ENCODE results near the gene ZNF582.

ZNF582 gene

DNA sequence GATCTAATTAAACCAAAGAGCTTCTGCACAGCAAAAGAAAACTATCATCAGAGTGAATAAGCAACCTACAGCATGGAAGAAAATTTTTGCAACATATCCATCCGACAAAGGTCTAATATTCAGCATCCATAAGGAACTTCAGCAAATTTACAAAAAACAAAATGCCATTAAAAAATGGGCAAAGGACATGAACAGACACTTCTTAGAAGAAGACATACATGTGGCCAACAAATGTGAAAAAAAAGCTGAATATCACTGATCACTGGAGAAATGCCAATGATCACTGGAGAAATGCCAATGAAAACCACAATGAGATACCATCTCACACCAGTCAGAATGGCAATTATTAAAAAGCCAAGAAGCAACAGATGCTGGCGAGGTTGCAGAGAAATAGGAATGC, 32.5 kb downstream of the ZNF582 start:
- no peak overlapping the region for H3K4me3 ChIP-seq (ENCODE audit: low read depth, low read length)
- H3K36me3 ChIP-seq: no peaks in the 10 kb centered on the region
- no peaks in the 10 kb centered on the region for H3K9me3 ChIP-seq
- H3K4me1 ChIP-seq: no peaks in the 10 kb centered on the region
- TF ChIP-seq, protein P1, sequence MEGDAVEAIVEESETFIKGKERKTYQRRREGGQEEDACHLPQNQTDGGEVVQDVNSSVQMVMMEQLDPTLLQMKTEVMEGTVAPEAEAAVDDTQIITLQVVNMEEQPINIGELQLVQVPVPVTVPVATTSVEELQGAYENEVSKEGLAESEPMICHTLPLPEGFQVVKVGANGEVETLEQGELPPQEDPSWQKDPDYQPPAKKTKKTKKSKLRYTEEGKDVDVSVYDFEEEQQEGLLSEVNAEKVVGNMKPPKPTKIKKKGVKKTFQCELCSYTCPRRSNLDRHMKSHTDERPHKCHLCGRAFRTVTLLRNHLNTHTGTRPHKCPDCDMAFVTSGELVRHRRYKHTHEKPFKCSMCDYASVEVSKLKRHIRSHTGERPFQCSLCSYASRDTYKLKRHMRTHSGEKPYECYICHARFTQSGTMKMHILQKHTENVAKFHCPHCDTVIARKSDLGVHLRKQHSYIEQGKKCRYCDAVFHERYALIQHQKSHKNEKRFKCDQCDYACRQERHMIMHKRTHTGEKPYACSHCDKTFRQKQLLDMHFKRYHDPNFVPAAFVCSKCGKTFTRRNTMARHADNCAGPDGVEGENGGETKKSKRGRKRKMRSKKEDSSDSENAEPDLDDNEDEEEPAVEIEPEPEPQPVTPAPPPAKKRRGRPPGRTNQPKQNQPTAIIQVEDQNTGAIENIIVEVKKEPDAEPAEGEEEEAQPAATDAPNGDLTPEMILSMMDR (IDR thresholded peaks at IDR 0.05; ENCODE audit: low read depth, low read length): no peak
- no peak for DNase-seq
- no peaks in the 10 kb centered on the region for H3K27me3 ChIP-seq

- no peak for DNase-seq
- TF ChIP-seq, protein P1 (IDR thresholded peaks at IDR 0.05; ENCODE audit: low read depth, low read length): no peak
- H3K36me3 ChIP-seq: no peaks in the 10 kb centered on the region
Observed at GRCh38 chr19:56356944-56357343, 36.4 kb downstream of the ZNF582 start.

DNA sequence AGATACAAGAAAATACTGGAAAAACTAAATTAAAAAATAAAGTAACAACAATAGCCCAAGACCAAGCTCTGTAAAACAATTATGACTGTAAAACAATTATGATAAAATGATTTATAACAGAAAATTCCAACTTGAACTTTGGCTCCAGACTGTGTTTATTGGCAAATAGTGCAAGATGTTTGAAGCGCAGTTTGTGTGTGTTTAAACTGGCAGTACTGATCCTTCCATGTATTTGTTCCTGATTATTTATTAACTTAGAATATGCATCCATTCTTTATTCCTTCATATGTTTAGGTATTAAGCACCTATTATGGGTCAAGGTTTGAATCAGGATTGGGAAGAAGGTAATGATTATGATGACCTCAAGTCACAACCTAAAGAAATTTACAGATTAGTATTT, 37.8 kb downstream of the ZNF582 start:
- Histone ChIP-seq H3K4me3 (ENCODE audit: low read depth, low read length) (no peak overlapping the region), H3K27me3 (no peaks in the 10 kb centered on the region), H3K36me3 (no peaks in the 10 kb centered on the region), H3K4me1 (no peaks in the 10 kb centered on the region), H3K9me3 (no peaks in the 10 kb centered on the region)
- DNase-seq: no peak
- TF ChIP-seq, protein P1 (IDR thresholded peaks at IDR 0.05; ENCODE audit: low read depth, low read length): no peak

More at GRCh38 chr19:56356944-56357343, 36.4 kb downstream of the ZNF582 start:
- no peaks in the 10 kb centered on the region for H3K27me3 ChIP-seq
- no peaks in the 10 kb centered on the region for H3K9me3 ChIP-seq
- H3K4me1 ChIP-seq: no peaks in the 10 kb centered on the region
- no peak overlapping the region for H3K4me3 ChIP-seq (ENCODE audit: low read depth, low read length)

DNA sequence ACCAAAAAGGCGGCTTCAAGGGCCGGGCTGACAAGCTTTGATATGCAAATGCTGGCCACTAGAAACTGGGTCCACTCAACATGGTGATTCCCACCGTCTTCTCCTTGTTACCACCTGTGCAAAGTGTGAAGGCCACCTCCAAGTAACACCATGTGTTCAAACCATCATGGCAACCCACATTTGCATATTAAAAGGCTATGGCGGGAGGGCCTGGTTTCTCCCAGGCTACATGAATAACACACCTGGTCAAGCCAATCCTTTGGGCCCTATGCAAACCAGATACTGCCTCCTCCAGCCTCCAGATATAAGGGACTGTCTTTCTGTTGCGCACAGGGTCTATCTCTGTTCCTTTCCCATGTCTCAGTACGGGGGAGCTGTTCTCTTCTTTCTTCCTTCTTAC, 42.1 kb downstream of the ZNF582 start:
- no peaks in the 10 kb centered on the region for H3K4me1 ChIP-seq
- TF ChIP-seq, protein P1 (IDR thresholded peaks at IDR 0.05; ENCODE audit: low read depth, low read length): no peak
- no peaks in the 10 kb centered on the region for H3K36me3 ChIP-seq
- no peaks in the 10 kb centered on the region for H3K9me3 ChIP-seq
- no peak for DNase-seq
- no peak overlapping the region for H3K4me3 ChIP-seq (ENCODE audit: low read depth, low read length)
- no peaks in the 10 kb centered on the region for H3K27me3 ChIP-seq

GRCh38 chr19:56350416-56351045, 42.8 kb downstream of the ZNF582 start:
- H3K9me3 ChIP-seq: no peaks in the 10 kb centered on the region
- peak; percentile 40 for DNase-seq
- no peaks in the 10 kb centered on the region for H3K27me3 ChIP-seq
- no peaks in the 10 kb centered on the region for H3K36me3 ChIP-seq
- TF ChIP-seq, protein P1 (IDR thresholded peaks at IDR 0.05; ENCODE audit: low read depth, low read length): peak; percentile 89
- no peak overlapping the region for H3K4me3 ChIP-seq (ENCODE audit: low read depth, low read length)
- H3K4me1 ChIP-seq: no peaks in the 10 kb centered on the region

DNA sequence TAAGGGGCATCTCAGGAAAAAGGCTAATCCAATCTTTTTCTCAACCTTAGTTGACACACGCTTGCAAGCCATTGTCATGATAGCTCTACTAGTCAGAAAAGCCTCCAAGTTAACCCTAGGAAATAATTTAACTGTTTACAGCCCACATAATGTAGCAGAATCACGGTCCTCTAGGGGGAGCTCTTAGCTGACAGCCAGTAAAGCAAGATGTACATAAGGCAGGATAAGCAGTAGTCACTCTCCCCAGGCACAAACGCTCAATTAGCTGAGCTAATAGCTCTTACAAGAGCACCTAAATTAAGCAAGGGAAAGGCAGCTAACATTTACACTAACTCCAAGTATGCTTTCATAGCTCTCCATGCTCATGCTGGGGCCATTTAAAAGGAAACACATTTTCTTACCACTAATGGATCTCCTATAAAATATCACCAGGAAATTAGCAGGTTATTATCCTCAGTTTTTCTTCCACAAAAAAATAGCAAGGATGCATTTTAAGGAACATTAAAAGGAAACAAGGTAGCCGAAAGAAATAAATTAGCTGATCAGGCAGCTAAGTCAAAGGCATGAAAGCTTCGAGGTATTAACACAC, 45.0 kb downstream of the ZNF582 start:
- Histone ChIP-seq H3K9me3 (no peaks in the 10 kb centered on the region), H3K36me3 (no peaks in the 10 kb centered on the region), H3K4me1 (no peaks in the 10 kb centered on the region), H3K27me3 (no peaks in the 10 kb centered on the region), H3K4me3 (ENCODE audit: low read depth, low read length) (no peak overlapping the region)
- peak; percentile 16 for DNase-seq
- TF ChIP-seq, protein P1 (IDR thresholded peaks at IDR 0.05; ENCODE audit: low read depth, low read length): peak; percentile 49
